ENCODE measurements around the gene IBTK.

- TF ChIP-seq CTCF (IDR thresholded peaks at IDR 0.05) (no peak), POLR2AphosphoS5 (IDR thresholded peaks at IDR 0.05; ENCODE audit: insufficient read depth in 1 of 2, low read depth in 1 of 2) (no peak)
Observed at GRCh38 chr6:82259389-82259788, 11.8 kb upstream of the IBTK start.
